SW480 (cell line): ENCODE measurements around the gene MBD3L2B.

ENCODE experiments used
- DNase-seq: peaks from one replicate; pipeline ENCODE4 v3.0.0-alpha.2; 2016; ENCODE audit warnings: low spot score

MBD3L2B gene

GRCh38 chr19:7010722-7011593 is 10.3 kb downstream of the MBD3L2B start:
- no peak for DNase-seq

- no peak for DNase-seq
Observed at GRCh38 chr19:7007859-7008258, 13.4 kb downstream of the MBD3L2B start.

- no peak for DNase-seq
Observed at GRCh38 chr19:7006135-7006704, 15.0 kb downstream of the MBD3L2B start.

GRCh38 chr19:7004313-7004931 is 16.8 kb downstream of the MBD3L2B start:
- DNase-seq = peak; percentile 49

GRCh38 chr19:7000816-7001215 is 20.4 kb downstream of the MBD3L2B start:
- no peak for DNase-seq

- DNase-seq = no peak
Observed at GRCh38 chr19:7000333-7000732, 20.9 kb downstream of the MBD3L2B start.

- no peak for DNase-seq
Observed at GRCh38 chr19:6999933-7000332, 21.3 kb downstream of the MBD3L2B start.

- DNase-seq = peak; percentile 18
Observed at GRCh38 chr19:6997679-6998445, 23.4 kb downstream of the MBD3L2B start.

- DNase-seq = no peak
Observed at GRCh38 chr19:6996810-6997209, 24.4 kb downstream of the MBD3L2B start.

GRCh38 chr19:6995054-6995453 is 26.2 kb downstream of the MBD3L2B start:
- no peak for DNase-seq

GRCh38 chr19:6988257-6988656 is 33.0 kb downstream of the MBD3L2B start:
- DNase-seq = no peak

- DNase-seq = no peak
Observed at GRCh38 chr19:6987850-6988249, 33.4 kb downstream of the MBD3L2B start.

- DNase-seq = no peak
Observed at GRCh38 chr19:6983448-6983847, 37.8 kb downstream of the MBD3L2B start.

- no peak for DNase-seq
Observed at GRCh38 chr19:6979399-6979798, 41.8 kb downstream of the MBD3L2B start.

GRCh38 chr19:6976197-6976596 is 45.0 kb downstream of the MBD3L2B start:
- DNase-seq = no peak

GRCh38 chr19:6971366-6971765 is 49.9 kb downstream of the MBD3L2B start:
- peak; percentile 32 for DNase-seq

GRCh38 chr19:6970443-6970842 is 50.8 kb downstream of the MBD3L2B start:
- no peak for DNase-seq

GRCh38 chr19:6970021-6970420 is 51.2 kb downstream of the MBD3L2B start:
- DNase-seq = no peak

- DNase-seq = no peak
Observed at GRCh38 chr19:6969490-6969889, 51.7 kb downstream of the MBD3L2B start.
